ENCODE data around the gene RCAN2.

Gene RCAN2

DNA sequence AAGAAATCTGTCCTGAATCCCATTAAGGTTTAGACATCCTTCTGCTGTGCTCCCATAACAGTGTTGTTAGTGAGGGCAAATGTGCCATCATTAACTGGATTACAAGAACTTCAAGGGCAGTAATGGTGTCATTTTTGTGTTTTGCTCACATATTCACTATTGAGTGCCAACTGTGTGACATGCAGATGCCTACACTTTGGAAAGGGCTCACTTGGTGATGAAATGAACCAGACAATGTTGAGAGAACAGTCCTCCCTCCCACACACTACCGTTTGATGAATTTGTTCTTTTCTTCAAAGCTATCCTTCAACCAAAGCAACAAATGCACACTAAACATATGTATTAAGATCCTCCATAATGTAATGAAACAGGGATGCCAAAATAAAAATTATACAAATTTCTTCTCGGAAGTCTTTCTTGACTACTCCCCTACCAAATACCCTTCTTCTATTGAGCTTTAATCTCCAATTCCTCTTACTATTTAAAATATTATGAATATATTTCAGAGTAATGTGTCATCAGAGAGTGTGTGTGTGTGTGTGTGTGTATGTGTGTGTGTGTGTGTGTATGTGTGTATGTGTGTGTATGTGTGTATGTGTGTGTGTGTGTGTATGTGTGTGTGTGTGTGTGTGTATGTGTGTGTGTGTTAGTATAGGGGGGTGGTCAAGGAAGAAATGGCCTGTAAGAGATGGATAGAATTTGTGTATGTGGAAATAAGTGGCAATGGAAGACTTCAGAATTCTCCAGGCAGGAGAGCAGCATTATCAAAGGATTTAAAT lies 228.1 kb downstream of the RCAN2 start:
- DNase-seq (ENCODE audit: low read depth in 1 of 2, low spot score in 1 of 2) = no peak

DNA sequence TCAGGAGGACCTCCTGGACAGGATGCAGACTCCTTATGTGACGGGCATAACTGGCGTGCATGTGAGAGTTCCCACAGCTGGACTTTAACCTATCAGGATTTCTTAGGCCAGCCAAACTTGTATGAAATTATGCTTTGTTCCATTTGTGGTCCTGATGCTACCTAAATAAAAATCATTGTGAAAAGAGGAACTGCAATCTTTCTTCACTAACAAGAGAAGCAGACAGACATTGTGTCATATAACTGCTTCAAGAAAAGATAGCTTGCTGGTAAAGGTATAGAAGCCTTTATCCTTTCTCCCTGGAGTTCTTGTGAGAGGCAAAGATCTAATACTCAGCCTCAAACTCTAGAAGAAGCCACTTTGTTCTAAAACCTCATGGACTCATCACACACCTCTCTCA lies 233.0 kb downstream of the RCAN2 start:
- DNase-seq (ENCODE audit: low read depth in 1 of 2, low spot score in 1 of 2) = no peak

DNA sequence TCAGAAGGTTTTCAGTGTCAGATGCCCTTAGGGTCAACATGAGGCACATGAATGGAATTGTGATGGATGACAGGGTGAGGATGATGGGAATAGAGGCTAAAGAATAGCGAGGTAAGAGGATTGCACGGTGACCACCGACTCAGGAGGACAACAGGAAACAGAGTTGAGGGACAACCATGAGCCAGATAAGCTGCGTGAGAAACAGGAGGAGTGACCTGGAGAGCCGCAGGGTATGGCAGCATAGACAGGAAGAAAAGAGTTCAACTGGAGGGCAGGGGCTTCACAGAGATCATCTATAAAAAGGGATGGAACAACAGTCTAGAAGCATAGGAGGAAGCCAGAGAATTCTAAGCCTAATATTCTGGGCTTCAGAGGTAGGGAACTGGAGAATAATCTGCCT lies 235.7 kb downstream of the RCAN2 start:
- DNase-seq (ENCODE audit: low read depth in 1 of 2, low spot score in 1 of 2) = no peak

DNA sequence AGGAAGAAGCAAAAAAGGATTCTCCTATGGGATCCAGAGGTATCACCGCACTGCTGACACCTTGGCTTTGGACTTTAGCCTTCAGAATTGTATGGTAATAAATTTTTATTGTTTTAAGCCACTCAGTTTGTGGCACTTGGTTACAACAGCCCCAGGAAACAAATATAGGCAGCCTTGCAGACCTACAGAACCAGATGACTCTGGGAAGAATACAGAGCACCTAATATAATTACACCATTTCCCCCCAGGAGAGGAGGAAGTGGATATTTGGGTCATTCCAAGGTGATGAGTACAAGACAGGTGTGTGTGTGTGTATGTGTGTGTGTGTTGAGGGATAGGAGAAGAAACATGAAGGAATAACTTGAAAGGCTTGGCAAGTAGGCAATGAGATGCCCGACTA lies 236.3 kb downstream of the RCAN2 start:
- no peak for DNase-seq (ENCODE audit: low read depth in 1 of 2, low spot score in 1 of 2)

DNA sequence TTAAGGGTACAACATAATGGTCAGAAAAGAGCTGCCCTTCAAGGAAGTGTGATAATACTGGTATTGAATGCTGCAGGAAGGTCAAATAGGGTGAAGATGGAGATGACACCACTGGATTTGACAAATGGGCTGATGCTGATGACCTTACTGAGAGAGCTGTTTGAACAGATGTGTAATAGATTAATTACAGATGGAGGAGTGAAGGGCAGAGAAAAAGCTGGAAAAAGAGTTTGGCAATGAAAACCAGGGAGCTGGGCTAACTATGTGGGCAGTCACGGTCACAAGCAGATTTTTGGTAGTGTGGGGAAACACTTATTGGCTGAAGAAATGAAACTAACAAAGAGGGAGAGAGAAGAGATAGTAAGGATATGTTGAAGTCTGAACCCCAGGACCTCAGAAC lies 236.9 kb downstream of the RCAN2 start:
- DNase-seq (ENCODE audit: low read depth in 1 of 2, low spot score in 1 of 2) = no peak

DNA sequence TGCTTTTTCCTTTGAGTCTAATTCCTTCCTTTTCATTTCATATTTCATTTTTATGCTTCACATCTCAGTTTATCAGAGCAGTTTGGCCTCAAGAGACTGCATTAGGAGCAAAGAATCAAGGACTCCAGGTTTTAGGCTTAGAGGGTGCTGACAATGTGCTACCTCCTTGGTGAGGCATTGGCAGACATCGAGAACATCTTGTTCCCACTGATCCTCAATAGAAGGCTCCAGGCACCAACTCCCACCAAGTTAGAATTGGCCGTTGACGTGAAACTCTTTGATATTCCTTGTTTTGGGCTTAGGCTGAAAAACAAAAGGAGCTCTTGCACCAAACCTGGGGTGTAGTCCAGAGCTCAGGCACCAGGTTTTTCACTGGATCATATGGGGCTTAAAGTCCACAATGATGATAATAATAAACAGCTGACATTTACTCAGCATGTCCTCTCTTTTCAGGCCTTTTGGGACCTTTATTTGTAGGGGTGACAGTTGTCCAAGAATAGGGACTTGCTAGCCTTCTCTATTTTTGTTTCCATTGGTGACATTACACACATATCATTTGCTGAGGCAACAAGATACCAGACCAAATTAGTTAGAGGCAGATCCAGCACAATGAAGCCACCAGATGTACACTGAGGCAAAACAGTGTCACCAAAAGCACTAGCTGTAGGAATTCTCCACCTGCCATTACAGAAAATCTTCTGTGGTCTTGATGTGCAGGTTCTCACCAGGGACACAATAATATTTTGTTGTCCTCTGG lies 239.5 kb downstream of the RCAN2 start:
- no peak for DNase-seq (ENCODE audit: low read depth in 1 of 2, low spot score in 1 of 2)

DNA sequence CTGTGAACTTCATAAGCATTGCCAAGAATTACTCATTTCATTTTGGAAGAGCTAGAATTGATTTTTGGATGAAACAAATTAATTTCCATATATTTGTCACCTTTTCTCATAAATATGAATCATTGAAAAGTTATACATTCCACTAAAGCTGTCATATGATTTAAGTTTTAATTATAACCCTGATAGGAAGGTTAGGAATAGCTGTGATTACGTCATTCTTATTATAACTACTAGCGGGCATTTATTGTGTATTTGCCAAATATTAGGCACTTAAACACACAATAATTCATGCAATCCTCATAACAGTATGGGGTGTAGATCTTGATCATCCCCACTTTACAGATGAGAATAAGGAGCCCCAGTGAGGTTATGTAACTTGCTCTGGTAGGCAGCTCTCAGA lies 243.1 kb downstream of the RCAN2 start:
- DNase-seq (ENCODE audit: low read depth in 1 of 2, low spot score in 1 of 2) = no peak

DNA sequence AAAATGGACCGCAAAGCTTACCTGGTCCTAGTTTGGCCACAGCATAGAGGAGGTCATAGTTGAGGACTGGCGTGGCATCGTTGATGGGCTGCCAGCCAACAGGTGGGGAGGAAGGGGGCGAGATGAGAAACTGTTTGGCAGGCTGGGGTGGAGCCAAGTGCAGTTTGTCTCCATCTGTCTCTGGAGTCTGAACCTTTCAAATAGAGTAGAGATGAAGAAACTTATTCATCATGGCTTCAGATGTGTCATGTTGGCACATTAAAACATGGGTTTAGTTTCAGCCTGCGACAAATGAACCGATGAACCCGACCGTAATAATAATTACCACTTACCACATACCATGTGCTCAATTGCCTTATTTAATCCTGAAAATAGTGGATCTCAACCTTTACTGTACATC lies 244.5 kb downstream of the RCAN2 start:
- no peak for DNase-seq (ENCODE audit: low read depth in 1 of 2, low spot score in 1 of 2)

DNA sequence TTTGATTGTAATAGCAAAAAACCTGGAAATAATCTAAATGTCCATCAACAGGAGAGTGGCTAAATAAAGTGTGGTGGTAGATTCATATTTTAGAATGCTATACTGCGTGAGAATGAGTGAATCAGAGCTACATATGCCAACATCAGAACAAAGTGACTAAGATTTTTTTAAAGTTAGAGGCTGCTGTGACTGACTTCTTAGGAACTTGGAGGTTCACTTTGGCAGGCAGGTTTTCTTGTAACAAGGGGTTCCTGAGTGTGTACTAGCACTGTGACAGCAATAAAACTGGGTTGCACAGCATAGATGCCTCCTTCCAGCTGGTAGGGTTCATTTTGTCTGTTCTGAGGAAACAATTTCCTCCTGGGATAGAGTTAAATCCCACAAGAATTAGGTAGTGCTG lies 245.2 kb downstream of the RCAN2 start:
- DNase-seq (ENCODE audit: low read depth in 1 of 2, low spot score in 1 of 2) = no peak

DNA sequence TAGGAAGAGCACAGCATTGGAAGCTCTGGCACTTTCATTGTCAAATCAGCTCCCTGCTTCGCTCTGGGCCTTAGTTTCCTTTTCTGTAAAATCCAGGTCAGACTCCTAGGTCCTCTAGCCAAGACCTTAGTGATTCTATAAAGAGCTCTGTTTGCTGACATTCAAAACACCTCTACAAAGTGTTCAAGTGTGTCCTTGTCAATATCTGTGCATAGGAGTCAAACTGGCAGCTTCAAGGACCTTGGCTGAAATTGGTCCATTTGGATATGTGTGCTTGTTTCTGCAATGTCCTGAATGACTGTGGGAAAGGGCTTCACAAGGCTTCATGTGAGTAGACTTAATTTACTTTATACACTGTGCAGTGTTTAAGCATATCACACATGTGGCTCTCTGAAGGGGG lies 246.6 kb downstream of the RCAN2 start:
- no peak for DNase-seq (ENCODE audit: low read depth in 1 of 2, low spot score in 1 of 2)

DNA sequence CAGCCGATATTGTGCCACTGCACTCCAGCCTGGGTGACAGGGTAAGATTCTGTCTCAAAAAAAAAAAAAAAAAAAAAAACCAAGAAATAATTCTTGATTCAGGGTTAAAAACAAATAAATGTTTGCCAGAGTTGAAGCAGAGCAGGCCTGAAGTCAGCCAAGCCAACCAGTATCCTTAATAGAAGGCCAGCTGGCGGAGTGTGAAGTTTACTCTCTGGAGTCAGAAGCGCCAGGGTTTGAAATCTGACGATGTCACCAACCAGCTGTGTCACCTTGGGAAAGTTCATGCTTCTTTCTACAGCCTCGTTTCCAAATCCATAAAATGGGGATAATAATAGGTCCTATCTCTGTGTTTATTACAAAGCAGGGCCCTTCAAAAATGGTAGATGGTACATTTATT lies 247.5 kb downstream of the RCAN2 start:
- no peak for DNase-seq (ENCODE audit: low read depth in 1 of 2, low spot score in 1 of 2)

DNA sequence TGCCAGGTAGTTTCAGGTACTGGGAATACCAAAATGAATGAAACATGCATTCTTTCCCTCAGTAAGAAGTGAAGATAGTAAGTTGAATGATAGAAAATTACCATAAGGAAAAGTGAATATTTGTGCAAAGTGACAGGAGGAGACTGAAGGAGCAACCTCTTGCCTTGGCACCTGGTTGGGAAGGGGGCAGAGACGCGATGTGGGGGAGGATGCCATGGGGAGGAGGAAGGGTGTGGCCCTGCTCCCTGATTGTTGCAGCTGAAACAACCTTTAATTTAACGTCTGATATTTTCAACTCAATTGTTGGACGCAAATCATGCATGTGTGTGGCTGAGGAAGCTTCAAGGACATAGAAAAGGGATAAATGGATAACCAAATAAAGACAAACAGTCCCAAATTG lies 248.3 kb downstream of the RCAN2 start:
- no peak for DNase-seq (ENCODE audit: low read depth in 1 of 2, low spot score in 1 of 2)

DNA sequence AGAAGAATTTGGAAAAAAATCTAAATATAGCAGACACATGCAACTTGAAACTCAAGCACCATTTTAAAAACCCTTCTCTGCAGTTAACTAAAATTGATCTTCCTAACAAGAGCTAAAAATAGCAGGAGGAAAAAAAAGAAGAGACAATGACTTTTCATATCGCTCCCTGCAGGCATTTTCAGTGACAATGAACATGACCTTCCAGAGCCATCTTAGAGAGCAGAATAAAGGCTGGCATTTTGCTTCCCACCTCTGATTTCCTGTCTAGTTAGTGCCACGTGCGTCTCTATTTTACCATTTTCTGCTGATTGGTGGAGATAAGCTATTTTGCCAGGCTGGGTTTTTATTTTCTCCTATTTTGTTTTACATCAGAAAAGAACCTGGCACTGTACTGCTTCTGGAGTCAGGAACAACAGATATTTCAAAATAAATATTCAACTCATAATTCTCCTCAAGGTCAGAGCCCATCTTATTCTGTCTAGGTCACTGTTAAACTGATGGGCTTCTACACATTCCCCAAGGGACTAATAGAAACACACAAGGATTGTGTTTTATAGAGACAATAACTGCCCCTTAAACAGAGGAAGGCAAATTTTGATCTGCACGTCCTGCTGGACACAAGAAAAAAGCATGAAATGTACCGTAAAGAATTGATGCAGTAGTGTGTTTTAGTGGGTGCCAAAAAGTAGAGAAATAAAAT lies 250.2 kb downstream of the RCAN2 start:
- no peak for DNase-seq (ENCODE audit: low read depth in 1 of 2, low spot score in 1 of 2)

DNA sequence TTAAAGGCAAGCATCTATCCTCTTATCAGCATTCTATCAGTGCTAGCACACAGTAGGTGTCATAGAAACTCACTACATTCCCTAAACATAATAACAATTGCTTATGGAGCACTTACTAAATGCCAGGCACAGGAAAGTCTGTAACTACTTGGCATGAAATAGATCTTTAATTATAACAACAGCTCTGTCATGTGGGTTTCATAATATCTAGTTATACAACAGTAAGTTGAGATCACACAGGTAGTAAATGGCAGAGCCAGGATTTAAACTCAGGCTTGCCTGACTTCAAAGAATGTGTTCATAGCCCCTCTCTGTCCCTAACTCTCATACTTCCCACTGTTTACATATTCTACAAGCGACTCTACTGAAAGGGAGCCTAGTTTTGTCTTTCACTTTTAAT lies 254.5 kb downstream of the RCAN2 start:
- no peak for DNase-seq (ENCODE audit: low read depth in 1 of 2, low spot score in 1 of 2)

DNA sequence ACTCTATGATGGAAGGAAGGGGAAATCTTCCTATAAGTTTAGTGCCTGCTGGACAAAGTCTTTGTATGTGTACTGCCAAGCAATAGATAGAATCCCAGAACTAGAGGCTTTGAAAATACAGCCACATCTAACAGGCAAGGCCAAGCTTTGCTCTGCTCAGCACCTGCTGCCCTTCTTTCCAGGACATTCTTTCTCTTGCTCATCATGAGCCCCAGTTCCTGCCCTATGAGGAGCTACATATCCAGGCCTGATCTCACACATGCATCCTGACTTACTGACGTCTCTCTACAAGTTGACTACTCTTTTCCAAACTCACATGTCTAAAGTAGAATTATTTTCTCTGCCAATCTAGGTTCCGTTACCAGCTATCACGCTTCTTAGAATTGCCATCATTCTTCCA lies 256.0 kb downstream of the RCAN2 start:
- DNase-seq (ENCODE audit: low read depth in 1 of 2, low spot score in 1 of 2) = no peak

DNA sequence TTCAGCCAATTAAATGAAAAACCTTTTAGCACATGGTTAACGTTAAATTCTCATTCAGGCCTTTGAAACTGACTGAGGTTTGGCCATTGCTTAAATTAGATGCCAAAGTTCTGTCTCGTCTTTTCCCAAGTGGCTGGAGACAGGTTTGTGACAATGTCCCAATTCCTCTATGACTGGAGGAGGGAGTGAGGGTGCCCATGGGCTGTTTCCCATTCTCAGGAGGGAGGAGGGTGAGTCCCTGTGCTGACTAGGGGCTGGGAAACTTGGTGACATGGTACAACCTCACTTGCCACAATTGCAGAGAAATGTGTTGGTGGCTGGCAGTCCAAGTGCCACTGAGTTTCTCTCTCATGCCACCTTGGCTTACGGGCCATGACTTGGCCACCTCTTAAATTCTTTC lies 256.5 kb downstream of the RCAN2 start:
- no peak for DNase-seq (ENCODE audit: low read depth in 1 of 2, low spot score in 1 of 2)

DNA sequence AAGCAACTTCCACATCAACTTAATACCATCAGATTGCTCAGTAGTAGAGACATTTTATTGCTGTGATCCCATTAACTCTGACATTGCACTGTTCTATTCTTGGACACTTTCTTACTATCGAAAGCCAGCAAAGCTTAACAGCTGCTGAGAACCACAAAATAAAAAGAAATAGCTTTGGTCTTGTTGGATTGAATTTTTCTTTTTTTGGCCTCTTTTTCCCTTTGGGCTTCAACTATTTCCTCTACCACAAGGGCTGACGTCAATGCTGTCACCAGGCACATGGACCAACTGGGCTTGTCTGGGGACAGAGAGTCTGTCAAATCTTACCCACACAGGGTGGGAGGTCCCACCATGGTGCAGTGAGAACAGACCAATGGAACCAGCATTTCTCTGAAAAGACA lies 257.1 kb downstream of the RCAN2 start:
- no peak for DNase-seq (ENCODE audit: low read depth in 1 of 2, low spot score in 1 of 2)

DNA sequence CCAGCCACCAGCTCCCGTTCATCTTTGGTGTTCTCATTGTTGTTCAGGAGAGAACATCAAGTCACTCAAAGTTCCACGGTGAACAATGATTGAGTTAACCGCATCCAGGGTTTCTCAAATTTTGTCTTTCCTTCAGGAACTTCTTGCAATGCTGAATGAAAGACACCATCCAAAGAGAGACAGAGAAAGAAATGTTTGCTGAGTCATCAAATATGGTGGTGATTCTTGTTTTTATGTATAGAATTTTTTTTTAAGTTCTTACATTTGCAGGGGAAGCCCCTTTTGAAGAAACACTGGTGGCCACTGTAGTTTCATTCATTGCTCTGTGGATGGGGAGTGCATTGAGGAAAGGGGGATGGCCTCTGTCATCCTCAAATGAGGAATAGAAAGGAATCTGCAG lies 258.1 kb downstream of the RCAN2 start:
- no peak for DNase-seq (ENCODE audit: low read depth in 1 of 2, low spot score in 1 of 2)

DNA sequence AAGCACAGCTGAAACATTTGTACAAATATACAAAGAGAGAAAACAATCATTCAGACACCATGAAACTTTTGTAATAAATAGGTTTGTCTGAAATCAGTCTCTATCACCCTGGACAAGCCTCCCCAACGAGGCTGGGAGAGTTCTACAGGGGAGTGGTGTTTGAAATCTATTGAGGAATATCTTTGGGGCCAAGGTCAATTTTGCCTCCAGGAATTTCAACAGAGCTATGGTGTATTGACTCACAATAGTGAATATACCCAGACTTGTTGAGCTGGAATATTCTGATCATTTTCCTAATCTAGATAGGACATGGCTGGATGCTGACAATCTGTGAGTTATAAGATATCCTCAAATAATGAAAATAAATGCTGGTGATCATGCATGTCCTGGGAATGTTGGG lies 269.0 kb downstream of the RCAN2 start:
- no peak for DNase-seq (ENCODE audit: low read depth in 1 of 2, low spot score in 1 of 2)

DNA sequence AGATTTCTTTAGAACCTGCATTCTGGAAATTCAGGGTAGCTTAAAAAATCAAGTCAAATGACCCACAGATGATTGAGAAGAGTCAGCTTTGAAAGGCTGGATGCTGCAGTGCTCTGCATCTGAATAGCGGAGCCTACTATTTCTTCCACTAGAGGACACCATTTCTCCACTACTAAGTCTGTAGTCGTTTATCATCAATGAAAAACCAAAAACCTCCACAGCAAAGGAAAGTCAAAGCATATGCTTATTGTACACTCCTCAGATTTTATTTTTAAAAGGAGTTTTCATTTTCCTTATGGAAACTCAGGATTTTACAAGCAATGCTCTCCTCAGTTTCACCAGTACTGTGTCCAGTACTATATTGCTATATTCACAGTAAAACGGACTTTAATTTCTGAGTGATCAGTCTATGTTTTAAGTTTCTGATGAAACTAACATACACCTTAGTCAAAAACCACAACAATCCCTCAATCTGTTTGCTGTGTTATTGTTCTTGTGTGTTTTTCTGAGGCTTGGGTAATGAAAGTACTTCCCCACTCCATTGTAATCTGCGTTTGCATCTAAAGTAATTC lies 269.9 kb downstream of the RCAN2 start:
- no peak for DNase-seq (ENCODE audit: low read depth in 1 of 2, low spot score in 1 of 2)

DNA sequence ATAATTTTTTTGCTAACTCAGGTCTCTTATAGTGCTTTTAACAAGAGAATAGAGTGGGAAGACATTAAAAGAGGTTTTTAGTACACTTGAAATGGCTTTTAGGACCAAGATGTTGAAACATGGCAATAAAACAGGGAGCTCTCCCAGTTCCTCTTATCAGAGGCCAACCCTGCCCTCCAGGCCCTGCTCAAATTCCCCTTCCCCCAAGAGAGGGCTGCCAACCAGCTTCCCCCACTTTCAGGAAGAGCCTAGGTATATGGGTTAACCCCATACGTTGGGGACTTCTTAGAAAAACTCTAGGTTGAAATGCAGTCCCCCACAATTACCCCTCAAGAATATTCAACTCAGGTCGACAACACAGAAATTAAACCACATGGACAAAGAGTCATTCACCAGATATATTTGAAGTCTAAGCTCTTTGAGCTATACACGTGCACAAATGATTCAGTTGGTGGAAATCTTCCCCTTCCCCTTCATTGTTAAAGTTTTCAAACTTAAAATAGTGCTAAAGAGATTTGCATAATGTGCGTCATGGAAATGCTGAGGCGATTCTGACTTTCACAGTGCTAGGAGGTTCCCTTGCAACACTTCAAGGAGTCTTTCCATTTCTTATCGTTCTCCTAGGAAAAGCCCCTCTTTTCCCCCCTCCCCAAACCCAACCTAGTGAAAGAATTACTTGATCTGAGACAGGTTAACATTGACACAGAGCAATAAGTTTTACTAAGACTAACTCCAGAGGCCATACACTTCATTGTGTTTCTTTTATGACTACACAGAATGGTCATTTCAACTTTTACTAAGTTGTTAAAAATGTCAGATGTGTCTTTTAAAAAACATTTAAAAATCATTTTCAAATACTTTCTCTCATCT lies 270.7 kb downstream of the RCAN2 start:
- DNase-seq (ENCODE audit: low read depth in 1 of 2, low spot score in 1 of 2) = no peak
